PC-9 (cell line): ENCODE results near the gene RBM33.

Source experiments
- CTCF ChIP-seq: fragments of 200-600 bp; sonication (generic); conservative IDR thresholded peaks from 2 replicates; pipeline ENCODE4 v1.6.1; 2017; ENCODE audit warnings: mixed run types, antibody characterized with exemption, mild to moderate bottlenecking, moderate library complexity
- EZH2 ChIP-seq: fragments of 200-600 bp; sonication (generic); IDR thresholded peaks from 2 replicates; pipeline ENCODE4 v1.8.0; 2017; ENCODE audit warnings: antibody characterized with exemption, low read depth

GRCh38 chr7:155788616-155789000 is 144.1 kb downstream of the RBM33 start:
- TF ChIP-seq CTCF (no peak), EZH2 (no peak)
